ENCODE data around the gene GAS2L2. TPM values are rescaled to one million over a fixed set of nuclear protein-coding genes. Genes with fewer than 3 reads are reported as not detected.

Gene GAS2L2
- polyA plus RNA-seq, 1 experiment: not detected

- ChIA-PET CTCF (interaction anchor here (0.5 to 2.2 kb wide), 2 partner anchors 9 to 33 kb away, joined by 6 to 15 read pairs; no protein-coding TSS in a partner anchor), POLR2A (no interaction called here)
- no peaks in the 10 kb centered on the region for H3K9me3 ChIP-seq (ENCODE audit: control insufficient read depth, insufficient read depth, low read length)
- no peak overlapping the region for H3K4me3 ChIP-seq (ENCODE audit: low read depth, low read length)
- no peak for DNase-seq (ENCODE audit: low read depth, low spot score)
- peaks cover 50% of the 10 kb centered on the region for H3K27me3 ChIP-seq (ENCODE audit: control insufficient read depth, insufficient read depth, low read length)
- TF ChIP-seq, protein P1, sequence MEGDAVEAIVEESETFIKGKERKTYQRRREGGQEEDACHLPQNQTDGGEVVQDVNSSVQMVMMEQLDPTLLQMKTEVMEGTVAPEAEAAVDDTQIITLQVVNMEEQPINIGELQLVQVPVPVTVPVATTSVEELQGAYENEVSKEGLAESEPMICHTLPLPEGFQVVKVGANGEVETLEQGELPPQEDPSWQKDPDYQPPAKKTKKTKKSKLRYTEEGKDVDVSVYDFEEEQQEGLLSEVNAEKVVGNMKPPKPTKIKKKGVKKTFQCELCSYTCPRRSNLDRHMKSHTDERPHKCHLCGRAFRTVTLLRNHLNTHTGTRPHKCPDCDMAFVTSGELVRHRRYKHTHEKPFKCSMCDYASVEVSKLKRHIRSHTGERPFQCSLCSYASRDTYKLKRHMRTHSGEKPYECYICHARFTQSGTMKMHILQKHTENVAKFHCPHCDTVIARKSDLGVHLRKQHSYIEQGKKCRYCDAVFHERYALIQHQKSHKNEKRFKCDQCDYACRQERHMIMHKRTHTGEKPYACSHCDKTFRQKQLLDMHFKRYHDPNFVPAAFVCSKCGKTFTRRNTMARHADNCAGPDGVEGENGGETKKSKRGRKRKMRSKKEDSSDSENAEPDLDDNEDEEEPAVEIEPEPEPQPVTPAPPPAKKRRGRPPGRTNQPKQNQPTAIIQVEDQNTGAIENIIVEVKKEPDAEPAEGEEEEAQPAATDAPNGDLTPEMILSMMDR (IDR thresholded peaks at IDR 0.05; ENCODE audit: low read depth, low read length): no peak
- H3K27ac ChIP-seq (ENCODE audit: low read depth, low read length): no peak overlapping the region
These were observed 44.3 kb upstream of the GAS2L2 start for GRCh38 chr17:35797370-35797769.

DNA sequence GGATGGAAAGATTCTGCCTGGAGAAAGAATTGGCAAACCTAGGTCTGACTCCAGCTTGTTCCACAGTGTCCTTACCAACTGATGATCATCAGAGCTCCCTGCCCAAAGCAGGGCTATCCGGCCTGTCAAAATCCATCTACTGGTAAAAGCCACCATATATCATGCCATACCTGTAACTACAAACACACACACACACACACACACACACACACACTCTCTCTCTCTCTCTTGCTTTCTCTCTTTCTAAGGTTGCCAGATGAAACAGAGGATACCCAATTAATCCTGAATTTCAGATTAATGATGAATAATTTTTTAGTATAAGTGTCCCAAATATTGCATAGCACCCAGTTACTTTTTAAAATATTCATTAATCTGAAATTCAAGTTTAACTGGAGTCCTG is 43.9 kb upstream of the GAS2L2 start:
- no peaks in the 10 kb centered on the region for H3K9me3 ChIP-seq (ENCODE audit: control insufficient read depth, insufficient read depth, low read length)
- DNase-seq (ENCODE audit: low read depth, low spot score): no peak
- ChIA-PET CTCF (interaction anchor here (0.5 to 2.2 kb wide), 4 partner anchors 8 to 33 kb away, joined by 4 to 15 read pairs (median 6); no protein-coding TSS in a partner anchor), POLR2A (no interaction called here)
- H3K27me3 ChIP-seq (ENCODE audit: control insufficient read depth, insufficient read depth, low read length): peaks cover 52% of the 10 kb centered on the region
- TF ChIP-seq, protein P1 (IDR thresholded peaks at IDR 0.05; ENCODE audit: low read depth, low read length): no peak
- H3K27ac ChIP-seq (ENCODE audit: low read depth, low read length): no peak overlapping the region
- H3K4me3 ChIP-seq (ENCODE audit: low read depth, low read length): no peak overlapping the region

- Histone ChIP-seq H3K4me3 (ENCODE audit: low read depth, low read length) (peak overlapping the region; percentile 55), H3K27me3 (ENCODE audit: control insufficient read depth, insufficient read depth, low read length) (peaks cover 56% of the 10 kb centered on the region), H3K27ac (ENCODE audit: low read depth, low read length) (no peak overlapping the region), H3K9me3 (ENCODE audit: control insufficient read depth, insufficient read depth, low read length) (no peaks in the 10 kb centered on the region)
- no peak for DNase-seq (ENCODE audit: low read depth, low spot score)
- CTCF ChIA-PET: interaction anchor here (1.2 kb wide), 1 partner anchor 9 kb away, joined by 7 read pairs; no protein-coding TSS in a partner anchor
- POLR2A ChIA-PET: interaction anchor here (0.6 kb wide), 1 partner anchor 1808 kb away, joined by 4 read pairs; no protein-coding TSS in a partner anchor
- TF ChIP-seq, protein P1 (IDR thresholded peaks at IDR 0.05; ENCODE audit: low read depth, low read length): no peak
These were observed 42.8 kb upstream of the GAS2L2 start for GRCh38 chr17:35795871-35796265.

DNA sequence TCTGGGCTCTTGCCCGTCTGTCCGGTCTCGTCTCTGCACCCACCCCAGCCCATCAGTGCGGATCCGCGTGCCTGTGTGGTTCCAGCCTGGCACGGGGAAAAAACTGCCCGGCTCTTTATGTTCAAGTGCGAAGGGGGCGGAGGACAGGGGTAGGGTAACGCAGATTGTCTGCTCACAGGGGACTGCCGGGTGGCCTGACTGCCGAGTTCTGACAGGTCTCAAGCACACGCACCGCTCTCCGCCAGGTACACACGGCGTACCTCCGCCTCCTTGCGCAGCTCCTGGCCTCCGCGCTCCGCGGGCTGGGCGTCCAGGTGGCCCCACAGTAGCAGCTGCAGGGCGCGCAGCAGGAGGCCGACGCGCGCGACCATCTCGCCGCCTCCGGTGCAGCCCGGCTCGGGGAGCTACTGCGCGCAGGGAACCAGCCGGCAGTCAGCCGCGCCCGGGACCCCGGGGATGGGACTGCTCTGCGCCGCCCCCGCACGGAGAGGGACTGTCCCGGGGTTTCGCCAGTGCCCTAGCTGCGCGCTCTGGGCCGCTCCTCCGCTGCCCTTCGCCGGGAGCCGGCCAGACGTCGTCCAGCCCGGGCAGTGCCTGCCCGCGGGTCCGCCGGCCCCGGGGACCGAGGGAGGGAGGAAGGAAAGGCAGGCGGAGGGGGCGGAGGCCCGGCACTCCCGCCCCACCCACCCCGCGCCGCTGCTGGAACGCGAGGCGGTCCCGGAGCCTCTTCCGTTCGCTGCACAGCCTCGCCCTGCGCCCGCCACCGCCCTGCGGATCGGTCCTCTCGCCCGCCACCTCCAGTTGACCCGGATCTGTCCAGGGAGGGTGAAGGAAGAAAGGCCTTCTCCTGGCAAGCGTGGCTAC is 42.2 kb upstream of the GAS2L2 start, which contains the start of gene MMP28:
MMP28 (minus strand) TSS at position 635 of the 864 bp plus-strand sequence; CDS start at position 371, 264 bp downstream.
- H3K27me3 ChIP-seq (ENCODE audit: control insufficient read depth, insufficient read depth, low read length): peaks cover 56% of the 10 kb centered on the region
- POLR2A ChIA-PET: interaction anchor here (0.6 kb wide), 1 partner anchor 1809 kb away, joined by 4 read pairs; no protein-coding TSS in a partner anchor
- H3K4me3 ChIP-seq (ENCODE audit: low read depth, low read length): peak within 1 kb of the TSS; percentile 55
- H3K27ac ChIP-seq (ENCODE audit: low read depth, low read length): no peak within 1 kb of the TSS
- H3K9me3 ChIP-seq (ENCODE audit: control insufficient read depth, insufficient read depth, low read length): no peaks in the 10 kb centered on the region
- TF ChIP-seq, protein P1 (IDR thresholded peaks at IDR 0.05; ENCODE audit: low read depth, low read length): no peak
- DNase-seq (ENCODE audit: low read depth, low spot score): no peak
- CTCF ChIA-PET: interaction anchor here (0.9 to 1.6 kb wide), 2 partner anchors 10 to 31 kb away, joined by 3 to 4 read pairs; no protein-coding TSS in a partner anchor

DNA sequence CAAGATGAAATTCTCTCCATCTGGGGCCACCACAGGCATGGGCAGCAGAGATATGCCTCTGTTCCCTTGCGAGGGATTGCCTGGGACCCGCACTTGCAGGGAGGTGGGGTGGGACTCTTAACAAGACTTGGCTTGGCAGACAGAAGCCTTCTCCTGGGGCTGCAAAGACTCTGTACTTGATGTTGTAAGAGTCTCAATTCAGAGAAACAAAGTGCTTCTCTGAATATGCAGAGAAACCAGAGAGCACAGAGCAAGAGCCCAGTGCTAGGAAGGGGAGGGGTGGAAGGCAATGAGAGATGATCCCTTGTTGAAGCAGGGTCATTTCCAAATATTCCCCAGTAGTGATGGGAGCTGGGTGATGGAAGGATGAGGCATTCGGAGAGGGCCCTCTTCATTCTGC is 40.2 kb upstream of the GAS2L2 start:
- Histone ChIP-seq H3K9me3 (ENCODE audit: control insufficient read depth, insufficient read depth, low read length) (no peaks in the 10 kb centered on the region), H3K27ac (ENCODE audit: low read depth, low read length) (no peak overlapping the region), H3K4me3 (ENCODE audit: low read depth, low read length) (no peak overlapping the region), H3K27me3 (ENCODE audit: control insufficient read depth, insufficient read depth, low read length) (peaks cover 46% of the 10 kb centered on the region)
- ChIA-PET POLR2A (no interaction called here), CTCF (interaction anchor here (1.1 to 2.1 kb wide), 3 partner anchors 12 to 29 kb away, joined by 3 to 12 read pairs (median 4); no protein-coding TSS in a partner anchor)
- TF ChIP-seq, protein P1 (IDR thresholded peaks at IDR 0.05; ENCODE audit: low read depth, low read length): no peak
- no peak for DNase-seq (ENCODE audit: low read depth, low spot score)
